ENCODE results near the gene OPRD1.
"Not testable (repeated sequence)": the region's sequence is repeated elsewhere in the genome, so short reads cannot be mapped to it uniquely, and the experiment has no call there.

The OPRD1 gene

DNA sequence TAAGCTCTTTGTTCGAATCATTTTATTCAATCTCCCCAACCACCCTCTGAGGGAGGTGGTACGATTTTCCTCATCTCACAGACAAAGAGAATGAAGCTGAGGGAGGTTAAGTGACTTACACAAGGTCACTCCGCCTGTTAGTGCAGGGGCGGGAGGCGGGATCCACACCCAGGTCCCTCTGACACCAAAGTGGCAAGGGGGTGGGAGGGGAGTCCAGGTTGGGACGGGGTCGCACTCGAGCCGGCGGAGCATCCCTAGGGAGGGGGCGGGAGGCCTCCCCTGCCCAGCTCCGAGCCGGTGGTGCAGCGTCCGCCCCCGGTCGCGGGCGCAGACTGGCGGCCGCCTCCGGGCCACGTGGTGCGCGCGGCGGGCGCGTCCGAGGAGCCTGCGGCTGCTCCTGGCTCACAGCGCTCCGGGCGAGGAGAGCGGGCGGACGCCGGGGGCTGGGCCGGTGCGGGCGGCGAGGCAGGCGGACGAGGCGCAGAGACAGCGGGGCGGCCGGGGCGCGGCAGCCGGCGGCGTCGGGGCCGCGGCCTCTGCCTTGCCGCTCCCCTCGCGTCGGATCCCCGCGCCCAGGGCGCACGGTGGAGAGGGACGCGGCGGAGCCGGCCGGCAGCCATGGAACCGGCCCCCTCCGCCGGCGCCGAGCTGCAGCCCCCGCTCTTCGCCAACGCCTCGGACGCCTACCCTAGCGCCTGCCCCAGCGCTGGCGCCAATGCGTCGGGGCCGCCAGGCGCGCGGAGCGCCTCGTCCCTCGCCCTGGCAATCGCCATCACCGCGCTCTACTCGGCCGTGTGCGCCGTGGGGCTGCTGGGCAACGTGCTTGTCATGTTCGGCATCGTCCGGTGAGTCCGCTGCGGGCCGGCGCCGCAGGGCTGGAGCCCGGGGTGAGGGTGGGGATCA lies at the start of gene OPRD1:
Gene OPRD1, plus strand, starts transcription at position 405 of the 903 bp plus-strand sequence. Its CDS starts 214 bp downstream, at position 619.
- no peaks in the 10 kb centered on the region for H3F3A ChIP-seq (ENCODE audit: low read depth)
- no peaks in the 10 kb centered on the region for H3K79me2 ChIP-seq (ENCODE audit: insufficient read depth, low read length)
- no peaks in the 10 kb centered on the region for H3K36me3 ChIP-seq (ENCODE audit: insufficient read depth, low read length)
- TF ChIP-seq EZH2phosphoT487 (IDR thresholded peaks at IDR 0.05; ENCODE audit: borderline replicate concordance) = no peak
- no peak for TF ChIP-seq CTCF (conservative IDR thresholded peaks at IDR 0.05; ENCODE audit: low read length)
- H3K9ac ChIP-seq (ENCODE audit: low read depth, low read length, poor library complexity, severe bottlenecking) = no peak within 1 kb of the TSS
- no peaks in the 10 kb centered on the region for H4K20me1 ChIP-seq (ENCODE audit: insufficient read depth, low read length, poor library complexity, severe bottlenecking)
- no peaks in the 10 kb centered on the region for H3K9me3 ChIP-seq (ENCODE audit: insufficient read depth, low read depth, low read length)
- H3K4me1 ChIP-seq (ENCODE audit: insufficient read depth, low read length, poor library complexity, severe bottlenecking) = peaks cover 16% of the 10 kb centered on the region
- no peak within 1 kb of the TSS for H3K4me3 ChIP-seq (ENCODE audit: low read length, poor library complexity, severe bottlenecking)
- no peak within 1 kb of the TSS for H3K4me2 ChIP-seq (ENCODE audit: low read depth, low read length, poor library complexity, severe bottlenecking)
- no peaks in the 10 kb centered on the region for H3K27me3 ChIP-seq (ENCODE audit: insufficient read depth, low read length, poor library complexity, severe bottlenecking)
- no peak within 1 kb of the TSS for H2AFZ ChIP-seq (ENCODE audit: low read length)
- no peaks in the 10 kb centered on the region for H3K9me2 ChIP-seq (replicated peaks; ENCODE audit: low read depth, low read length)

- no peak for TF ChIP-seq CTCF (conservative IDR thresholded peaks at IDR 0.05; ENCODE audit: low read length)
- Histone ChIP-seq H3F3A (ENCODE audit: low read depth) (no peaks in the 10 kb centered on the region), H2AFZ (ENCODE audit: low read length) (no peak overlapping the region), H3K36me3 (ENCODE audit: insufficient read depth, low read length) (peaks cover 69% of the 10 kb centered on the region; the same call in 1 of the 2 replicates), H3K4me3 (ENCODE audit: low read length, poor library complexity, severe bottlenecking) (no peak overlapping the region), H3K9me2 (replicated peaks; ENCODE audit: low read depth, low read length) (no peaks in the 10 kb centered on the region), H3K9ac (ENCODE audit: low read depth, low read length, poor library complexity, severe bottlenecking) (no peak overlapping the region), H3K4me1 (ENCODE audit: insufficient read depth, low read length, poor library complexity, severe bottlenecking) (no peaks in the 10 kb centered on the region), H3K27me3 (ENCODE audit: insufficient read depth, low read length, poor library complexity, severe bottlenecking) (no peaks in the 10 kb centered on the region), H4K20me1 (ENCODE audit: insufficient read depth, low read length, poor library complexity, severe bottlenecking) (peaks cover 59% of the 10 kb centered on the region), H3K79me2 (ENCODE audit: insufficient read depth, low read length) (peaks cover 68% of the 10 kb centered on the region), H3K9me3 (ENCODE audit: insufficient read depth, low read depth, low read length) (no peaks in the 10 kb centered on the region), H3K4me2 (ENCODE audit: low read depth, low read length, poor library complexity, severe bottlenecking) (no peak overlapping the region)
Measured at GRCh38 chr1:28766532-28767183, 45.3 kb upstream of the OPRD1 start.

DNA sequence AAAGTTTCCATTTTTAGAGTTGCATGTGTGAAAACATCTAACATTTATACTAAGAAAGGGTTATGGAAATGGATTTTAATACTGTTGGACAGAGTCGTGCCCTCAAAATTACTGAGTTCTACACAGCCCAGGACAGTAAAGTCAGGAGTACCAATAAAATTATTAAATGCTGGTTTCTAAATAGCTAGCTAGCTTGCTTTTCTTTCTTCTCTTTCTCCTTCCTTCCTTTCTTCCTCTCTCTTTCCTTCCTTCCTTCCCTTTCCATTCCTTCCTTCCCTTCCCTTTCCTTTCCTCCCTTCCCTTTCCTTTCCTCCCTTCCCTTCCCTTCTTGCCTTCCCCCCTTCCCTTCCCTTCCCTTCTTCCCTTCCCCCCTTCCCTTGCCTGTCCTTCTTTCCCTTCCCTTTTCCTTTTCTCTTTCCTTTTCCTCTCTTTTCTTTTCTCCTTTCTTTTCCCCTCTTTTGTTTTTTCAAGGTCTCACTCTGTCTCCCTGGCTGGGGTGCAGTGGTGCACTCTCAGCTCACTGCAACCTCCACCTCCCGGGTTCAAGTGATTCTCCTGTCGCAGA lies 41.3 kb upstream of the OPRD1 start:
- Histone ChIP-seq H3K27me3 (ENCODE audit: insufficient read depth, low read length, poor library complexity, severe bottlenecking) (no peaks in the 10 kb centered on the region), H3F3A (ENCODE audit: low read depth) (peaks cover 3% of the 10 kb centered on the region; the same call in 1 of the 2 replicates), H3K4me1 (ENCODE audit: insufficient read depth, low read length, poor library complexity, severe bottlenecking) (no peaks in the 10 kb centered on the region), H3K9me3 (ENCODE audit: insufficient read depth, low read depth, low read length) (no peaks in the 10 kb centered on the region), H4K20me1 (ENCODE audit: insufficient read depth, low read length, poor library complexity, severe bottlenecking) (peaks cover 26% of the 10 kb centered on the region), H3K36me3 (ENCODE audit: insufficient read depth, low read length) (peaks cover 63% of the 10 kb centered on the region; the same call in 1 of the 2 replicates), H3K9ac (ENCODE audit: low read depth, low read length, poor library complexity, severe bottlenecking) (no peak overlapping the region), H2AFZ (ENCODE audit: low read length) (no peak overlapping the region), H3K79me2 (ENCODE audit: insufficient read depth, low read length) (peaks cover 34% of the 10 kb centered on the region), H3K4me3 (ENCODE audit: low read length, poor library complexity, severe bottlenecking) (no peak overlapping the region), H3K4me2 (ENCODE audit: low read depth, low read length, poor library complexity, severe bottlenecking) (no peak overlapping the region), H3K9me2 (replicated peaks; ENCODE audit: low read depth, low read length) (no peaks in the 10 kb centered on the region)
- TF ChIP-seq EZH2phosphoT487 (IDR thresholded peaks at IDR 0.05; ENCODE audit: borderline replicate concordance) (no peak), CTCF (conservative IDR thresholded peaks at IDR 0.05; ENCODE audit: low read length) (no peak)

GRCh38 chr1:28771921-28772320 lies 40.0 kb upstream of the OPRD1 start:
- H3K79me2 ChIP-seq (ENCODE audit: insufficient read depth, low read length) = peaks cover 22% of the 10 kb centered on the region
- H3K36me3 ChIP-seq (ENCODE audit: insufficient read depth, low read length) = peaks cover 51% of the 10 kb centered on the region; the same call in 1 of the 2 replicates
- not testable (repeated sequence) for H3K9me3 ChIP-seq (ENCODE audit: insufficient read depth, low read depth, low read length); H3K4me3 ChIP-seq (ENCODE audit: low read length, poor library complexity, severe bottlenecking); H3K27me3 ChIP-seq (ENCODE audit: insufficient read depth, low read length, poor library complexity, severe bottlenecking); H3K9ac ChIP-seq (ENCODE audit: low read depth, low read length, poor library complexity, severe bottlenecking); H3K9me2 ChIP-seq (replicated peaks; ENCODE audit: low read depth, low read length); H2AFZ ChIP-seq (ENCODE audit: low read length); H3K4me2 ChIP-seq (ENCODE audit: low read depth, low read length, poor library complexity, severe bottlenecking); H3K4me1 ChIP-seq (ENCODE audit: insufficient read depth, low read length, poor library complexity, severe bottlenecking); H3F3A ChIP-seq (ENCODE audit: low read depth)
- H4K20me1 ChIP-seq (ENCODE audit: insufficient read depth, low read length, poor library complexity, severe bottlenecking) = peaks cover 14% of the 10 kb centered on the region

Data from Loucy (cell line).